Embryonic facial prominence (tissue), 1 donor: ENCODE data around the gene ORAI2.
"Not testable (repeated sequence)": the region's sequence is repeated elsewhere in the genome, so short reads cannot be mapped to it uniquely, and the experiment has no call there.

ENCODE experiments used
- DNase-seq: peaks from one replicate; pipeline ENCODE4 v3.0.0-alpha.2; 2016; ENCODE audit errors: extremely low spot score

Gene ORAI2

DNA sequence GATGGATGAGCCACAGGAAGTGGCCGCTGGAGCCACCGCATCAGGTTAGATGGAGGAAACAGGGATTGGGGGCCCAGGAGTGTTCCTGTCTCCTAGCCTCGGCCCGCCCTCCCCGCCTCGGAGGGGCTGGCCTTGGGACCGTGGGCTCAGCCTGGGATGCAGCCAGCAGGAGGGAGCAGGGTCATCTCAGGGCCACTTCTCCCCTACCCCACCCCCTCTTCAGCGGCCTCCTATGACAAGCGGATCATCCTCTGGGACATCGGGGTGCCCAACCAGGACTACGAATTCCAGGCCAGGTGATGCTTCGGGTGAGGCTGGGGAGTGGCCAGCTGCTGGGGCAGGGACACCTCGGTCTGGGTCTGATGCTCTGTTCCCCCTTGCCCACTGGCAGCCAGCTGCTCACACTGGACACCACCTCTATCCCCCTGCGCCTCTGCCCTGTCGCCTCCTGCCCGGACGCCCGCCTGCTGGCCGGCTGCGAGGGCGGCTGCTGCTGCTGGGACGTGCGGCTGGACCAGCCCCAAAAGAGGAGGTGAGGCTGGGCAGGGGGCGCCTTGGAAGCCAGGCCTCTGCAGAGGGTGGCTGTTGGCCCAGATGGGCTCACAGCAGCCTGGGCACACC, 36.1 kb downstream of the ORAI2 start:
- DNase-seq, result no peak

DNA sequence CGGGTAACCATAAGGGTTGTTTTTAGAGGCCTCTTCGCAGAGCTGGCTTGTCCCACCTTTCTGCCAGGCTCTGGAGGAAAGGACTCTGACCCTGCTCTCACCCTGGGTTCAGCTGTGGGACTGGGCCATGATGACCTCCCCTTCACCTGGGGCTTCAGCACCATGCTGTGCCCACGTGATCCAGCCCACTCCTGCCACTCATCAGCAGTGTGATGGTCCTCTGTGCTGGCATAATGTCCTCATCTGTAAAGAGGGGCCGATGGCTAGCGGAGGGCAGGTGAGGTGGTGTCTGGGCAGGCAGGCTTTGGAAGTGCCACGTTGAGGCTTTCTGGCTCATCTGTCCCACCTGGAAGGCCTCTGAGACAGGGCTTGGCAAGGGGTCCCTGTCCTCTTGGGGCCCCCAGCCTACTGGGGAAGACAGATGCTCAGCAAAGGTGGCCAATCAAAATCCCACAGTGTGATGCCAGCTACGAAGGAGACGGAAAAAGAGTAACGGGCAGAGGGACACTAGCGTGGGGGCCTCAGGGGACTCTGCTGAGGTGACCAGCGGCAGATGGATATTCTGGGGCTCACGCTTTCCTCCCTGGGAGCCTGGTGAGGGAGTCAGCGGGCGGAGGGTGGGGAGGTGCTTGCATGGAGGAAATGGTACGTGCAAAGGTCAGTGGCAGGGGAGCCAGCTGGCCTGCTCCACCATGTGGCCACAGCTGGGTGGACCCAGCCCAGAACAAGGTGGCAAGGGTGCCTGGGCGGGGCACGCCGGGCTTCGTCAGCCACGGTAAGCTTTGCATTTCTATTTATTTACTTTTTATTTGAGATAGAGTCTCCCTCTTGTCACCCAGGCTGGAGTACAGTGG, 36.8 kb downstream of the ORAI2 start:
- DNase-seq, result no peak

DNA sequence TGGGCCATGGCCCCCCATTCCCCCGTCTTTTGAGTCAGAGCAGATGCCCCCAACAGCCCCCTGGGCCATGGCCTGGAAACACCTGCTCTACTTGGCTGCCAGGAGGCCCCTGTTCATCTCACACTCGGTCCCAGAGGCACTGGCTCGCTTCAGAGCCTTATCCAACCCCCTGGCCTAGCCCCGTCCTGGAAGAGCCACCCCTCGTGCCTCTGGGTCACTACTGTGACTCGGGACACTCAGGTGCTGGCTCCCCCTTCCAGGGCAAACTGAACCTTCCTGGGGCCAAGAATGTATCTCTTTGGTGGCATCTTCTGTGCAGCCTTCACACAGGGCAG, 38.4 kb downstream of the ORAI2 start:
- DNase-seq, result no peak

DNA sequence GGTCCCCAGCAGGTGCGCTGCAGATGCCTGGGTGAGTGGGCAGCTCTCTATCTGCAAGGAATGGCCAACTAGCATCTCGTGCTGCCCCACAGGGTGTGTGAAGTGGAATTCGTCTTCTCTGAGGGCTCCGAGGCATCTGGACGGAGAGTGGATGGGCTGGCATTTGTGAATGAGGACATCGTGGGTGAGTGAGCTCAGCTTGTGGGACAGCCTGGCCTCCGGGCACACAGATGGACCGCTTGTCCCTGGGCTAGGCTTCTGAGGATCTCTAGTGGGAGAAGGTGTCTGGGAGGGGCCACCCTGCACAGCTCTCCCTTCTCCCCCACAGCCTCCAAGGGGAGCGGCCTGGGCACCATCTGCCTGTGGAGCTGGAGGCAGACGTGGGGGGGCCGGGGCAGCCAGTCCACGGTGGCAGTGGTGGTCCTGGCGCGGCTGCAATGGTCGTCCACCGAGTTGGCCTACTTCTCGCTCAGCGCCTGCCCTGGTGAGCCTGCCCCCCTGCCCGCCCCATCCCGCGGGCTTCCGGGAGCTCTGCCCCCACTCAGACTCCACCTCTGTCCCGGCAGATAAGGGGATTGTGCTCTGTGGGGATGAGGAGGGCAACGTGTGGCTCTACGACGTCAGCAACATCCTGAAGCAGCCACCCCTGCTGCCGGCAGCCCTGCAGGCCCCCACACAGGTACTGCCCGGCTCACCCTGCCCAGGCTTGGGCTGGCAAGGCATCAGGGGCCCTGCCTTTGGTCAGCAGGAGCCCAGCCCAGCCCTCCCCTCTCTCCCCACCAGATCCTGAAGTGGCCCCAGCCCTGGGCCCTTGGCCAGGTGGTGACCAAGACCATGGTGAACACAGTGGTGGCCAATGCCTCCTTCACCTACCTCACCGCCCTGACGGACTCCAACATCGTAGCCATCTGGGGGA, 39.0 kb downstream of the ORAI2 start:
- DNase-seq, result no peak

DNA sequence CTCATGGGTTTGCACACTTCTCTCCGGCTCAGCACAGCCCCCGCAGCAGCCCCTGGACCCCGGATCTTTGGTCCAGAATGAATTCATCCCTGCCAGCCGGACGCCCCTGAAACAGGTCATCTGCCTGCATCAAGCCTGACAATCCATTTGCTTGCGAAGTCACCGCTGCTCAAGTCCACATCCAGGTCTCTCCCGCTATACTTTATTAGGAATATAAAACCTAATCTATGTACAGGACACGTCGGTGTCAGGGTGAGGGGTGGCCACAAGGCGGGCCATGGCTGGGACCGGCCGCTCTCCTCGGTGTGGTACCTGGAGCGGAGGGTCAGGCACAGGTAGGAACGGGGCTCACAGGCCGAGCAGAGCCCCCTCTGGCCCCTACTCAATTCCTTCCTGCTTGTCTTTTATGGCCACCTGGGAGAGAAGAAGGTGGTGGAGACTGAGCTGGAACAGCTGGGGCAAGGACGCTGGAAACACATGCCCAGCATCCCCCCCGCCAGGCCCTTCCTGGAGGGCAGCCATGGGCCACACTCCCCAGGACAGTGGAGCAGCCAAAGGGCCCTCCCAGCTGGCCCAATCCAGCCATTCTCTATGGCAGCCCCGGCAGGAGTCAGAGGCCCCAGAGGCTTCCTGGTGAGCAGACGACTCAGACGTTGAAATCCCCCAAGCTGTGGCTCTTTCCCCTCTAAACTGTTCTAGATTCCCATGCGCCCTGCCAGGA, 40.1 kb downstream of the ORAI2 start:
- DNase-seq, result no peak

DNA sequence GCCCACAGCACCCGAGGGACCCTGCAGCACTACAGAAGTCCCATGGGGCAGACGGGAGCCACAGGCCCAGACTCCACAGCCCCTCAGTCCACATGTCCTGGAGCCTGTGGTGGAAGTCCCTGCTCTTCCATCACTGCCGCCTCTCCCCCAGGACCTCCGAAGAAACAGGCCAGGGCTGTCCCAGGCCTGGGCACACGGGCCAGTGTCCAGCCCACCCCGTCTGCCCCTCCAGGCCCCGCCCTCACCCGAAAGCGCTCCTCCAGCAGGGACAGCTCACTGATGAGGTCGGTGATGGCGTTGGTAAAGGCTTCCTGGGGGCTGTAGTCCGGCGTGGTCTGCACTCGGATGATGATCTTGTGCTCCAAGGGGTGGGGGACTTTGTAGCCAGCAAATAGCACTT, 40.7 kb downstream of the ORAI2 start:
- not testable (repeated sequence) for DNase-seq

DNA sequence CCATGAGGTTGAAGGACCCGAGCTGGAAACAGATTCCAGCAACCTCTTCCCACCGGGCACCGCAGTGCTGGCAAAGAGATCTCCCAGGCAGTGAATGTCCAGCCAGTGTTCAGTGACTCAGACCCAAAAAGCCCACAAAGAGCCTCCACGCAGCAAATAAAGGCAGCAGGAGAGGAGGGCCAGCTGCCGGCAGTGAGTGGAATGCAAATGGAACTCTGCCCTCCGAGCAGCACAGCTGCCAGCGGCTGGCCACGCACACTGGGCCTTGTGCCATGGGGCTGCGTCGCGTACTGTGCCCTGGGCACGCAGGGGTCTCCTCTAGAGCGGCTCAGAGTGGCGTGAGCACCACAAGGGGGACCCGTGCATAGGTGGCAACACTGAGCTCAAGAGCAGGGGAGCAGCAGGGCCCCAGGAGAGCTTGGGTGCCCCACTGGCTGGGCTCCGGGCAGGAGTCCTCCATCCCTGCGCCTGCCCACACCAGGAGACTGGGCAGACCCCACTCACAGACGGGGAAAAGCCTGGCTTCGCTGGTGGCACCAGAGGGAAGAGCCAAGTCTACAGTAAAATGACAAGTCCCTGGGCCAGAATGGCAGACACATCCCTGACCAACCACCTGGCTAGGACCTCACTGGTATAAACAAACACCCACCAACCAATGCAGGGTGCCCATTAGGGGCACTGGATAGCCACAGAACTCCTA, 41.5 kb downstream of the ORAI2 start:
- not testable (repeated sequence) for DNase-seq

DNA sequence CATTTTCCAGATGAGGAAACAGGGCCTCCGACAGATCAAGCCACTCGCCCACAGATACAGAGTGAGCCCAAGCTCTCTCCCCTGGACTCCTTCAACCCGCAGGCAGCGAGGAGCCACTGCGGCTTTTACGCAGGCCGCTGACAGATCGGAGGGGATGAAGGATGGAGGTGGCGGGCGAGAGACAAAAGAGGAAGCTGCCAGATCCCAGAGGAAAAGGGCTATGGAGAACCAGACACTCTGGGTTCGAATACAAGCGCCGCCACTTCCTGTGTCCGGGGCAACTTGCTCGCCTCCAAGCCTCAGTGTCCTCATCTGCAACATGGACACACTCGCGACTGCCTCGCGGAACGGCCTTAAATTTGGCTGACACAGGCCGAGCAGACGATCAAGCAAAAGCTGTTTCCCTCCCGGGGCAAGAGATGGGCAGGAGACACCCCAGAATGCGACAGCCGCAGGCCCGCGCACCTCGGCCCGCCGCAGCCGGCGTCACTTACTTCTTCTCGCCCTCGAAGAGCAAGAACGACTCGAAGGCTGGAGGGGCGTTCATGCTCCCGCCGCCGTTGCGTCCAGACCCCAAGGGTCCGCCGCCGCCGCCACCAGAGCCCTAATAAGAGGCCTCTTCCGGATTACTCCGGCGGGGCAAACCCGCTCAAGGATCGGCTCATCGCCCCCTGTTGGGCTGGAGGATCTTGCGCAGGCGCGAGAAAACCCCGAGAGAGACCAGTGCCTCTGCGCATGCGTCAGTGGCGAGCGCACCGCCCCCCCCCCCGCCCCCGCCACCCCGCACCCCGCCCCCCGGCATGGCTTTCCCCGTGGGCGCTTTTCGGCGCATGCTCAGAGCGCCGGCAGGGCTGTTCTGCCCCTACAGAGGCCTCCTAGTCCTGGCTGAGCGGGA, 45.2 kb downstream of the ORAI2 start, which contains the start of gene POLR2J:
TSS of gene POLR2J (minus strand) at position 609 of the 895 bp plus-strand sequence. CDS start at position 547, 62 bp downstream.
- DNase-seq, result peak; percentile 36

DNA sequence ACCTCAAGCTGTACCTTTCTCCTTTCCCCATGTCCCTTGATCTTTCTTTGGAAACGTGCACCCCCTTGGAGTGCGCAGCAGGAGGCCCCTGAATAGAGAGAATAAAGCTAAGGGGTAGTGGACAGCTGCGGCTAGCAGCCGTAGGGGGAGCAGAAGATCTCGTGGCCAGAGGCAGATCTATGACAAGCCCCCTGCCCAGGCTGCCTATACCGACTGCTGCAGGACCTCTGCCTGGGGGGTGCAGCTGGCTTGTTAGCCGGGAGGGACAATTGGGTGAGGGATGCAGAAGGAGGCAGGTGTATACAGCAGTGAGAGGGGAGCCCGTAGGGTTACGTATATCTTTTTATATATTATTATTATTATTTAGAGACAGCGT, 45.8 kb downstream of the ORAI2 start:
- DNase-seq, result not testable (repeated sequence)

DNA sequence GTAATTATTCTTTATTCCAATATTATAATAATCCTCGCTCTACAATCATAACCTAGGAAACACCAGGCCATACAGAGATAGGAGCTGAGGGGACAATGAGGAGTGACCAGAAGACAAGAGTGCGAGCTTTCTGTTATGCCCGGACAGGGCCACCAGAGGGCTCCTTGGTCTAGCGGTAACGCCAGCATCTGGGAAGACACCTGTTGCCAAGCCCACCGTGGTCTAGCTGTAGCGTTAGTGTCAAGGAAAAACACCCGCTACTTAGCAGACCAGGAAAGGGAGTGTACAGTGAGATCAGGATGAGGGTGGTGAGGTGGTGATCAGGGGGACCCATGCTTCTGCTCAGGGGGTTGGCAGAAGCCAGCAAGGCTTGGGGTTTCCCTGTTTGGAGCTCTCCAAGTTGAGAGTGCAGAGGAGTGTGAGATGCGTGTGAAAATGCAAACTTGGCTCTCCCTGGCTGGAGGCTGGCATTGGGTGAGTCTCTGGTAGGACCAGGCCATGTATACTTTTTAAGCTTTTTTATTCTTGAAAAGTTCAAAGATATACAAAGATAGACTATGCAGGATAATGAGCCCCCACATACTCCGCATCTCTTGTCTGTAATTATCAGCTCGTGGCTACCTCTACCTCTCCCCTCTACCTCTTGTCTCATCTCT, 46.7 kb downstream of the ORAI2 start:
- not testable (repeated sequence) for DNase-seq

DNA sequence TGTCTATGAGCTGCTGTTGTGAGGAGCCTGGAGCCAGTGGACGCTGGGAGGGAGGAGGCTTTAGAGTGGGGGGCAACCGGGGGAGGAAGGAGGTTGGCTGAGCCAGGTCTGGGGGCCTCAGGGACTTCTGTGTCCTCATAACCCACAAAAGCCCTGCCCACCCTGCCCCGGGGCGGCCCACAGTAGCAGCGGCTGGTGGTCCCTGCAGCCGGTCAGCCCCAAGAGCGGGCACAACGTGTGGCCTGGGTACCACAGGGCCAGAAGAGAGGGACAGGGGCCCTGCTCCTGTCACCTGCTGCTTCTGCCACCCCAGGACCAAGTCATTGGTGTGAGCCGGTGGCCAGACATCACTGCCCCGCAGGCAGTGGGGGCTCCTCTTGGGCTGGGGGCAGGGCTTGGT, 48.6 kb downstream of the ORAI2 start:
- DNase-seq, result not testable (repeated sequence)

DNA sequence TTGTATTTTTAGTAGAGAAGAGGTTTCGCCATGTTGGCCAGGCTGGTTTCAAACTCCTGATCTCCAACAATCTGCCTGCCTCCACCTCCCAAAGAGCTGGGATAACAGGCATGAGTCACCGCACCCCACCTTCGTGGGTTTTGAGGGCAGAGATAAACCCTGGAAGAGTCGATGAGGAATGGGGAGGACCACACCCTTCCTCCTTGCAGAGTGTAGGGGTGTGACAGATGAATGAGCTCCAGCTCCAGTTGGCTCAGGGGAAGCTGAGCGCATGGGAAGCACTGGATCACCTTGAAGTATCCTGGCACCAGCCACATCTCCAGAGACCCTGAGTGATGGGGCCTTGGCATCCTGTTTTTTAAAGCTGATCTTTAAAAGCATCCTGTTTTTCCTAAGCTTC, 50.9 kb downstream of the ORAI2 start:
- DNase-seq, result not testable (repeated sequence)

DNA sequence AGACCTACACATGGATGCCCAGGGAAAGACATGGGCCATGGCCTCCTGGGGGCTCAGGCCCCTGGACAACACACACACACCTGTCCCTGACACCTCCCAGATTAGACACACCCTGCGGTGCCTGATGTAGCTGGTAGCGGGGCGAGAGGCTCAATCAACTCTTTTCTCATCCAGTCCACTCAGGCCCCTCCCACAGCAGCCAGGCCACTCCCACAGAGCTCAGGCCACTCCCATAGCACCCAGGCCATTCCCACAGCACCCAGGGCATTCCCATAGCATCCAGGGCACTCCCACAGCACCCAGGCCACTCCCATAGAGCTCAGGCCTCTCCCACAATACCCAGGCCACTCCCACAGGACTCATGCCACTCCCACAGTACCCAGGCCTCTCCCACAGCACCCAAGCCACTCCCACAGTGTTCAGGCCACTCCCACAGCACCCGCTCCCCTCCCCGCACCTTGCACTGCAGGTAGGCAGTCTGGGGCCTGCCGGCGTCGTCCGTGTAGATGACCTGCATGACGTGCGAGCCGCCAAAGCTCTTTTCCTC, 57.2 kb downstream of the ORAI2 start:
- not testable (repeated sequence) for DNase-seq

DNA sequence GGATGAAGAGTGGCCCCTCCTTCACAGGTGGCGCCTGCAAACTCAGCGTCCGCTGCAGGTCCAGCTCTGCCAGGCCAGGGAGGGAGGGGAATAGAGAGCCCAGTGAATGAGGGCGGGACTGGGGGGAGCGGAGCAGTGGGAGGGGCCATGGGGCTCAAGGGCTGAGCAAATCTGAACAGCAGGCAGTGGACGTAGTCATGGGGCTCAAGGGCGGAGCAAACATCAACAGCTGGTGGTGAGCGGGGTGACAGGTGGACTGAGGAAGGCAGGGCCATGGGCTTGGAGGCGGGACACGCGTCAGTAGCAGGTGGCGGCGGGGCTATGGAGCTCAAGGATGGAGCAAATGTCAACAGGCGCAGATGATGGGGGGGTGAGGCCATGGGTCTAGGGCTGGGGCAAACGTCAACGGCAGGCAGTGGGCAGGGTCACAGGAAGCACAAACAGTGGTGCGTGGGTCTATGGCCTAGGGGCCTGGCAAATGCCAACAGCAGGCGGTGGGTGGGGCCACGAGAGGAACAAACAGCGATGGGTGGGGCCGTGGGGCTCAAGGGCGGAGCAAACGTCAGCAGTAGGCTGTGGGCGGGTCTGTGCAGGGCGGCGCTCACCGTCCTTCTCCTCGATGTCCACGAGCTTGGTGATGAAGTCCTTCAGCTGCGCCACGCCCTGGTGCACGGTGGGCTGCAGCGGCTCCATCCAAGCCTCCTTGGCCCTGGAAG, 60.0 kb downstream of the ORAI2 start:
- DNase-seq, result not testable (repeated sequence)

DNA sequence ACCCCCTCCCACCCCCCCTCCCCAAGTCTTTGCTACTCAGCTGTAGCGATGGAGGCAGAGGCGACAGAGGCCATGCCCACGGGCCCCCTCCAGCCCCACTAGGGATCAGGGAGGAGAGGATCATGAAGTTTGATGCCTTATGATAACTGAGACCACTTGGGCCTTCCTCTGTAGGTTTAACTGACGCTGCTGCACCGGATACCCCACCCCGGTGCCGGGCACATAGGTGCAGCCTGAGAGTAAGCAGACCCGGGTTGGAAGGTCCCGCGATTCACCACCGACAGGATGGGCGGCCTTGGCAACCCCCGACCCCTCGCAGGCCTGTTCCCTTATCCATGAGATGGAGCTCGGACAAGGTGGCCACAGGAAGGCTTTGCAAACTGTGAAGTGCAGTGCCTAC, 60.7 kb downstream of the ORAI2 start:
- not testable (repeated sequence) for DNase-seq

DNA sequence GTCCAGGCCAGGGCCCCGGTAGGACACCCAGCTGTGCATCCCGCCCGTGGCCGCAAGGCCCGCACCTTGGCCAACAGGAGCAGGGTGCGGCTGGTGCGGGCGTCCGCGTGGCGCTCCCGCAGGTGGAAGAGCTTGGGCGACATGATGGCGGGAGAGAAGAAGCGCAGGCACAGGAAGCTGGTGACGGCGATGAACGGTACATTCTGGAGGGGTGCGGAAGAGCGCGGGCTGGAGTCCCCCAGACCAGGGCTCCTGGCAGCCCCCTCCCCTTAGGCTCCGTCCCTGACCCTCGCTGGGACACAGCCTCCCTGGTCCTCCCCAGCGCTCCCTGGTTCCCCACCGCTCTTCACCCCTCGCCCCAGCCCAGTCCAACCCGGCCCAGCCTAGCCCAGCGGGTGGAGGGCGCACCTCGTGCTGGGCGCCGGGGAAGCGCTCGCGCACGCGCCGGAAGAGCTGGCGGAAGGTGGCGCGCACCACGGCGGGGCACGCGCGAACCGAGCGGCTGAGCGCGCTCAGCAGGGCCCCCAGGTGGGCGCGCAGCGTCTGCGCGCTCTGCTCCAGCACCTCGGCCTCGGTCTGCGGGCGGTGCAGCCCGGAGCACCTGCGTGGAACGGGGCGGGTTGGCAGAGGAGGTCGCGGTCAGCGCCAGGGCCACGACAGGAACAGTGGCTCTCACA, 61.2 kb downstream of the ORAI2 start:
- not testable (repeated sequence) for DNase-seq

DNA sequence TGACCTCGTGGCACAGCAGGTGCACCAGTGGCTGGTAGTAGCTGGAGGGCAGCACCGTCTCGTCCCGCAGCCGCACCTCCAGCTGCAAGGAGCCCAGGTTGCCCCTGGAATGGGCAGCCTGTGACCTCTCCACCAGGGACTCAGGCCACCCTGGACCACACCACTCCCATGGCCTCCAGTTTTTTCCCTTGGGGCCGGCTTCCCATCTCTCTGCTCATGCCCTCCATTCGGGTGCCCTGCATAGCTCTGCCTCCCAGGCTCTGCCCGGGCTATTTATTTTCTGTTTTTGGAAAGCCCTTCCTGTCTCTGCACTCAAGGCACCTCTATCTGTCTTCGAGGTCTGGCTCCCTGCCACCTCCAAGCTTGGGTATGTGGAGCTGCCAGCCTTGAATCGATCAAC, 63.5 kb downstream of the ORAI2 start:
- DNase-seq, result not testable (repeated sequence)

DNA sequence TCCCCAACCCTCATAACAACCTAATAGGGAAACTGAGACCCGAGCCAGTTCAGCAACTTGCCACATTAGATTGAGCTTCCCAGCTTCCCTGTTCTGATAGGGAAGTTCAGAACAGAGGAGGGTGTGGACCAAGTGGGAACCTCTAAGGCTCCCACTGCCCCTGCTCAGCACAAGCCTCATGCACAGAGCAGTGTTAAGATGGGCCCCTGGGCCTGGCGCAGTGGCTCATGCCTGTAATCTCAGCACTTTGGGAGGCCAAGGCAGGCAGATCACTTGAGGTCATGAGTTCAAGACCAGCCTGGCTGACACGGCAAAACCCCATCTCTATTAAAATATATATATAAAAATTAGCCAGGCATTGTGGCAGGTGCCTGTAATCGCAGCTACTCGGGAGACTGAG, 63.9 kb downstream of the ORAI2 start:
- DNase-seq, result not testable (repeated sequence)
